ENCODE data around the gene SOCS6. TPM values are rescaled to one million over a fixed set of nuclear protein-coding genes. Genes with fewer than 3 reads are reported as not detected.
A peak's percentile ranks its signal among the peaks of the same experiment; 100 is the strongest.

SOCS6 gene
- total and polyA plus RNA-seq, 2 of the 13 experiments (the other 11 are each of a cell fraction or from before 2014, with no cell fraction given), result 18.6 to 38.3 TPM

GRCh38 chr18:70333757-70334156, 44.9 kb downstream of the SOCS6 start (continued):
- TF ChIP-seq KDM5B (CRISPR knock-in tag; IDR thresholded peaks at IDR 0.05; ENCODE audit: borderline replicate concordance) (no peak), ETV5 (CRISPR knock-in tag; IDR thresholded peaks at IDR 0.05; ENCODE audit: borderline replicate concordance) (peak; percentile 72; the same call in 1 of the 2 replicates), ONECUT2 (CRISPR knock-in tag; IDR thresholded peaks at IDR 0.05) (no peak), ZNF788 (CRISPR knock-in tag; IDR thresholded peaks at IDR 0.05; ENCODE audit: borderline replicate concordance) (peak; percentile 43; the same call in 1 of the 2 replicates), ZNF878 (CRISPR knock-in tag; IDR thresholded peaks at IDR 0.05) (no peak), MEIS1 (CRISPR knock-in tag; IDR thresholded peaks at IDR 0.05; ENCODE audit: borderline replicate concordance) (peak; percentile 25; the same call in 1 of the 2 replicates), SNAPC2 (CRISPR knock-in tag; IDR thresholded peaks at IDR 0.05) (peak; percentile 67; the same call in 1 of the 2 replicates), SOX5 (CRISPR knock-in tag; IDR thresholded peaks at IDR 0.05; ENCODE audit: borderline replicate concordance) (peak; percentile 86; the same call in 1 of the 2 replicates), MIER2 (CRISPR knock-in tag; IDR thresholded peaks at IDR 0.05) (no peak), ATF7-NPFF (CRISPR knock-in tag; IDR thresholded peaks at IDR 0.05; ENCODE audit: low read depth) (no peak), HNF4A (CRISPR knock-in tag; IDR thresholded peaks at IDR 0.05) (peak; percentile 85), NR3C1 (CRISPR knock-in tag; IDR thresholded peaks at IDR 0.05) (no peak), PRMT3 (CRISPR knock-in tag; IDR thresholded peaks at IDR 0.05; ENCODE audit: borderline replicate concordance, low read depth) (no peak), ZNF3 (CRISPR knock-in tag; IDR thresholded peaks at IDR 0.05) (no peak), ZBTB37 (CRISPR knock-in tag; IDR thresholded peaks at IDR 0.05) (no peak), HOXA7 (CRISPR knock-in tag; IDR thresholded peaks at IDR 0.05) (no peak), ZNF24 (IDR thresholded peaks at IDR 0.05) (no peak), ZNF749 (CRISPR knock-in tag; IDR thresholded peaks at IDR 0.05; ENCODE audit: borderline replicate concordance) (no peak), SIN3B (IDR thresholded peaks at IDR 0.05; ENCODE audit: low read length) (no peak), CREB1 (IDR thresholded peaks at IDR 0.05) (peak; percentile 87), CREB1 (CRISPR knock-in tag; IDR thresholded peaks at IDR 0.05) (peak; percentile 93), POLR2AphosphoS5 (IDR thresholded peaks at IDR 0.05; ENCODE audit: low read depth, low read length) (0 out of 2 replicates have a peak, but pooled peaks have one; percentile 17), ZXDC (CRISPR knock-in tag; IDR thresholded peaks at IDR 0.05) (no peak), ZBTB46 (CRISPR knock-in tag; IDR thresholded peaks at IDR 0.05; ENCODE audit: borderline replicate concordance) (no peak), HMG20B (CRISPR knock-in tag; conservative IDR thresholded peaks at IDR 0.05) (peak; percentile 60; the same call in 1 of the 2 replicates), KDM3A (CRISPR knock-in tag; IDR thresholded peaks at IDR 0.05; ENCODE audit: low read depth) (peak; percentile 66; the same call in 1 of the 2 replicates), PRPF4 (IDR thresholded peaks at IDR 0.05; ENCODE audit: low read depth, low read length, poor library complexity, severe bottlenecking) (no peak), ZMAT3 (CRISPR knock-in tag; conservative IDR thresholded peaks at IDR 0.05) (0 out of 2 replicates have a peak, but pooled peaks have one; percentile 54), PHF20 (CRISPR knock-in tag; IDR thresholded peaks at IDR 0.05) (no peak)

Measured in HepG2 (cell line).